Measurements from ENCODE around the gene CCDC86. TPM values are rescaled to one million over a fixed set of nuclear protein-coding genes. Genes with fewer than 3 reads are reported as not detected.
A peak's percentile ranks its signal among the peaks of the same experiment; 100 is the strongest.
"Not testable (repeated sequence)": the region's sequence is repeated elsewhere in the genome, so short reads cannot be mapped to it uniquely, and the experiment has no call there.

CCDC86 gene
- polyA plus RNA-seq, 6 donors from 2014 or later = 12.9 to 23.7 (median 14.7) TPM

DNA sequence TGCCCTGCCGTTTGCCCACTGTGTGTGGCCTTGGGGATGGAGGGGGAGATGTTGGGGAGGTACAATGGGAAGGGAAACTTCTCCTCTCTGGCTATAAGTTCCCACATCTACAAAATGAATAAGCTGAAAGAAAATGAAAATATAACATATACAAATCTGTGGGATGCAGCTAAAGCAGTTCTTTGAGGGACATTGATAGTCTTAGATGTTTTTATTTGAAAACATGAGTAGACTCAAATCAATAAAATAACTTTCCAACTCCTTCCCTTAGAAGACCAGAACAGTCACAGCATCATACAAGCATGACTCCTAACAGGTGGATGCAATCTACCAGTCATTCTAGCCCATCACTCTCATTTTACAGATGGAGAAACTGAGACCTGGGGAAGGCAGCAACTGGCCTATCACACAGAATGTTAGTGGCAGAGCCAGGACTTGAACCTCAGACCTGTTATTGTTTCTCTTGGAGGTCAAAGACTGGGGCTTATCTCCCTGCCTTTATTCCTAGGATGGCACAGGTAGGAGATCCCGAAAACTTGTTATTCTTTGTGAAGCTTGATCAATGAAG is 25.2 kb upstream of the CCDC86 start:
- Mint-ChIP-seq H3K36me3 (no peaks in the 10 kb centered on the region), H3K27ac (no peak overlapping the region), H3K4me1 (peaks cover 1 to 5% (median 4%) of the 10 kb centered on the region in 3 donors), H3K9me3 (peaks cover 0 to 20% (median 13%) of the 10 kb centered on the region in 7 donors), H3K4me3 (no peak overlapping the region), H3K27me3 (peaks cover 0 to 11% (median 4%) of the 10 kb centered on the region in 3 donors)
- DNase-seq (no peak), ATAC-seq (ENCODE audit: low read depth in 2 of 2) (no peak)

- Mint-ChIP-seq H3K4me3 (no peak overlapping the region), H3K9me3 (peaks cover 0 to 20% (median 13%) of the 10 kb centered on the region in 7 donors), H3K27ac (no peak overlapping the region), H3K27me3 (peaks cover 0 to 15% (median 4%) of the 10 kb centered on the region in 3 donors), H3K4me1 (peaks cover 8 to 10% (median 9%) of the 10 kb centered on the region in 3 donors), H3K36me3 (no peaks in the 10 kb centered on the region)
- ATAC-seq (ENCODE audit: low read depth in 2 of 2) (no peak), DNase-seq (no peak)
Measured at GRCh38 chr11:60818057-60818456, 23.9 kb upstream of the CCDC86 start.

GRCh38 chr11:60821827-60822599 is 19.9 kb upstream of the CCDC86 start:
- no peak for ATAC-seq (ENCODE audit: low read depth in 2 of 2)
- Mint-ChIP-seq H3K36me3 (no peaks in the 10 kb centered on the region), H3K9me3 (peaks cover 0 to 9% (median 6%) of the 10 kb centered on the region in 7 donors), H3K4me1 (peaks cover 4 to 10% (median 5%) of the 10 kb centered on the region in 3 donors), H3K4me3 (no peak overlapping the region), H3K27ac (peak overlapping the region in 1 of 6 donors; percentile 56), H3K27me3 (peaks cover 0 to 15% (median 4%) of the 10 kb centered on the region in 3 donors)
- no peak for DNase-seq

DNA sequence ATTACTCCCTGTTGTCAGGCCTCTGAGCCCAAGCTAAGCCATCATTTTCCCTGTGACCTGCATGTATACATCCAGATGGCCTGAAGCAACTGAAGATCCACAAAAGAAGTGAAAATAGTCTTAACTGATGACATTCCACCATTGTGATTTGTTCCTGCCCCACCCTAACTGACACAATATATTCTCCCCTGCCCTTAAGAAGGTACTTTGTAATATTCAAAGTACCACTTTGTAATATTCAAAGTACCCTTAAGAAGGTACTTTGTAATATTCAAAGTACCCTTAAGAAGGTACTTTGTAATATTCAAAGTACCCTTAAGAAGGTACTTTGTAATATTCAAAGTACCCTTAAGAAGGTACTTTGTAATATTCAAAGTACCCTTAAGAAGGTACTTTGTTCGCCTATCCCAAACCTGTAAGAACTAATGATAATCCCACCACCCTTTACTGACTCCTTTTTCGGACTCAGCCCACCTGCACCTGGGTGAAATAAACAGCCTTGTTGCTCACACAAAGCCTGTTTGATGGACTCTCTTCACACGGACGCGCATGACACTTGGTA is 18.1 kb upstream of the CCDC86 start:
- peak overlapping the region in 1 of 8 donors; percentile 13 for H3K4me3 Mint-ChIP-seq
- not testable (repeated sequence) for DNase-seq; ATAC-seq (ENCODE audit: low read depth in 2 of 2); H3K4me1 Mint-ChIP-seq; H3K27ac Mint-ChIP-seq; H3K36me3 Mint-ChIP-seq; H3K9me3 Mint-ChIP-seq
- H3K27me3 Mint-ChIP-seq = peaks cover 0 to 14% (median 4%) of the 10 kb centered on the region in 3 donors

- DNase-seq (no peak), ATAC-seq (ENCODE audit: low read depth in 2 of 2) (no peak)
- peaks cover 0 to 11% (median 0%) of the 10 kb centered on the region in 3 donors for H3K27me3 Mint-ChIP-seq
- no peaks in the 10 kb centered on the region for H3K36me3 Mint-ChIP-seq
- H3K4me1 Mint-ChIP-seq = peaks cover 4 to 10% (median 5%) of the 10 kb centered on the region in 3 donors
- no peak overlapping the region for H3K4me3 Mint-ChIP-seq
- no peak overlapping the region for H3K27ac Mint-ChIP-seq
- H3K9me3 Mint-ChIP-seq = no peaks in the 10 kb centered on the region
Measured at GRCh38 chr11:60825118-60825517, 16.8 kb upstream of the CCDC86 start.

DNA sequence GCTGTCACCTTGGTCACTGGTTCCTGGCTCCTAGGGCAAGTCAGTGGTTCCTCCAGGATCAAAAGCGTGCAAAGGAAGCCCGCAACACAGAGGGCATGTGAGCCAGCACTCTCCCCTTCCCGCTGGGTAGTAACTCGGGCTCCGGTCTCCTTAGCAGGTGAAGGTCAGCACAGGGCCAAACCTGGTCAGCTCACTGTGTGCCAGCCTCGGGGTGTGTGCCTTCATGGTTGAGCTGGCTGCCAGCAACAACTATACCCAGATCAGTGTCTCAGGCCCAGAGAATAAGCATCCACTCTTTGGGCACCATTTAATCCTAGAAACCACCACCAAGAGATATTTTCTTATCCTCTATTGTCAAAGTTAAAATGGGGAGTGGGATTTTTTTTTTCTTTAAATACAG is 16.1 kb upstream of the CCDC86 start:
- Mint-ChIP-seq H3K4me3 (no peak overlapping the region), H3K27me3 (peaks cover 0 to 11% (median 0%) of the 10 kb centered on the region in 3 donors), H3K27ac (no peak overlapping the region), H3K9me3 (no peaks in the 10 kb centered on the region), H3K4me1 (peaks cover 5 to 10% (median 6%) of the 10 kb centered on the region in 3 donors), H3K36me3 (no peaks in the 10 kb centered on the region)
- ATAC-seq (ENCODE audit: low read depth in 2 of 2) = no peak
- DNase-seq = no peak

DNA sequence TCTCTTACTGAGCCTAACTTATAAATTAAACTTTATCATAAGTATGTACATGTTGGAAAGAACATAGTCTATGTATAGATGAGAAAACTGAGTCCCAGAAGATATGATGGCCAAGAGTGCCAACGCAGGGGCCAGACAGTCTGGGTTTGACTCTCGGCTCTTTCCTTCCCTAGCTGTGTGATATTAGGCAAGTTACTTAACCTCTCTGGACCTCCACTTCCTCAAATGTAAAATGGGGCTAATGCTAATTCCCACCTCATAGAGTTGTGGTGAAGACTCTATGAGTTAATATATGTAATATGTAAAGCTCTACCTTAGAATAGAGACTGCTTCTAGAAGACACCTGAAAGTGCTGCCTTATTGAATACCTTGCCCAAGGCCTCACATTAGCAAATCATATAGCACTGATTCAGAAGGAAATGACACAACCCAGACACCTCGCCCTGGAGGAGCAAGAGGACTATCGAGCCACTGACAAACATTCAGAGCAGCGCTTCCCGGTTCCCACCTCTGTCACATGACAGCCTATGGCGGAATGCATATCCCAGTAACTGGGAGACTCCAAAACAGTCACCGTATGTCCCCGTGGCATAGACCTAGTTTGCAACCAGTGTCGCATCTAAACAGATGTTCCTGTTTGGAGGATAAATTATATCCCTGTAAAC is 11.3 kb upstream of the CCDC86 start:
- Mint-ChIP-seq H3K27ac (no peak overlapping the region), H3K4me1 (peaks cover 0 to 5% (median 3%) of the 10 kb centered on the region in 3 donors), H3K27me3 (peaks cover 0 to 15% (median 4%) of the 10 kb centered on the region in 3 donors), H3K36me3 (no peaks in the 10 kb centered on the region), H3K4me3 (peak overlapping the region in 3 of 8 donors; percentile 1 to 79 (median 23)), H3K9me3 (no peaks in the 10 kb centered on the region)
- ATAC-seq (ENCODE audit: low read depth in 2 of 2) (peak in 1 of 2 donors; percentile 43), DNase-seq (no peak)

GRCh38 chr11:60831143-60831500 is 10.8 kb upstream of the CCDC86 start:
- DNase-seq (peak; percentile 67), ATAC-seq (ENCODE audit: low read depth in 2 of 2) (peak; percentile 81 to 95)
- peaks cover 0 to 7% (median 5%) of the 10 kb centered on the region in 3 donors for H3K4me1 Mint-ChIP-seq
- H3K9me3 Mint-ChIP-seq = no peaks in the 10 kb centered on the region
- H3K4me3 Mint-ChIP-seq = peak overlapping the region in 3 of 8 donors; percentile 1 to 79 (median 23)
- H3K36me3 Mint-ChIP-seq = no peaks in the 10 kb centered on the region
- peaks cover 0 to 15% (median 4%) of the 10 kb centered on the region in 3 donors for H3K27me3 Mint-ChIP-seq
- no peak overlapping the region for H3K27ac Mint-ChIP-seq

GRCh38 chr11:60831501-60832079 is 10.3 kb upstream of the CCDC86 start:
- Mint-ChIP-seq H3K27ac (no peak overlapping the region), H3K36me3 (no peaks in the 10 kb centered on the region), H3K9me3 (no peaks in the 10 kb centered on the region), H3K4me1 (peaks cover 0 to 8% (median 5%) of the 10 kb centered on the region in 3 donors), H3K27me3 (peaks cover 0 to 15% (median 4%) of the 10 kb centered on the region in 3 donors), H3K4me3 (no peak overlapping the region)
- no peak for DNase-seq
- ATAC-seq (ENCODE audit: low read depth in 2 of 2) = no peak

GRCh38 chr11:60834742-60835533 is 7.0 kb upstream of the CCDC86 start:
- Mint-ChIP-seq H3K27ac (no peak overlapping the region), H3K4me1 (peaks cover 3 to 8% (median 5%) of the 10 kb centered on the region in 3 donors), H3K9me3 (no peaks in the 10 kb centered on the region), H3K4me3 (no peak overlapping the region), H3K27me3 (peaks cover 0 to 9% (median 4%) of the 10 kb centered on the region in 3 donors), H3K36me3 (no peaks in the 10 kb centered on the region)
- DNase-seq (no peak), ATAC-seq (ENCODE audit: low read depth in 2 of 2) (no peak)

GRCh38 chr11:60835534-60835846 is 6.4 kb upstream of the CCDC86 start:
- H3K4me1 Mint-ChIP-seq = peaks cover 3 to 8% (median 5%) of the 10 kb centered on the region in 3 donors
- peak overlapping the region in 1 of 6 donors; percentile 26 for H3K27ac Mint-ChIP-seq
- DNase-seq (no peak), ATAC-seq (ENCODE audit: low read depth in 2 of 2) (no peak)
- H3K36me3 Mint-ChIP-seq = no peaks in the 10 kb centered on the region
- peaks cover 0 to 9% (median 4%) of the 10 kb centered on the region in 3 donors for H3K27me3 Mint-ChIP-seq
- H3K9me3 Mint-ChIP-seq = no peaks in the 10 kb centered on the region
- no peak overlapping the region for H3K4me3 Mint-ChIP-seq

DNA sequence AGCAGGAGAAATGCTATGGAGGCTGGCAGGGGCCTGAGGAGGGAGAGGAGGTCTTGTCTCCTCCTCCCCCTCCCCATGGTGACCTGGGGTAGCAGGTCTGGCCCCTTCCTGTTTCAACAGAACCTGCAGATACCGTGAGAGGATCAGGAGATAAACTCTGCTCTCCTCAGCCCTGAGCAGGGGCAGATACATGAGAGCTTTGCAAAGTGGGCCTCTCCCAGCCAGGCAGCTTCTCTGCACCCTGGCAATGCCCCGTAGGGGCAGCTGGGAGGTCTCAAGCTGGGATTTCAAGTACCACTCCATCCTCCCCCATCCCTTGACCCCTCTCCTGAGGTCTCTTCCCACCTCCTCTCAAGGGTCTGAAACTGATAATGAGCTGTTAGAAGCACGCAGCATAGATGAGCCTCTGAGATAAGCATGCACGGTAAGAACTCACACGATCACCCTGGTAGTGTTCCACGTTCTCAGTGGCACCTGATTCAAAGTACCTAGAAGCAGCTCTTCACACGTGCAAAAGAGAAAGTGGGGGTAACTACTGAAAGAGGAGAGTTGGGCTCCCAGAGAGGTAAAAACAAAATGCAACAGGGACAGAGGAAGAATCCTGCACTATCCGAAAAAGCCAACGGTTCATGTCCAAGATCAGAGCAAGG is 4.9 kb upstream of the CCDC86 start:
- H3K27ac Mint-ChIP-seq = no peak overlapping the region
- no peaks in the 10 kb centered on the region for H3K9me3 Mint-ChIP-seq
- peak overlapping the region in 1 of 8 donors; percentile 13 for H3K4me3 Mint-ChIP-seq
- no peak for ATAC-seq (ENCODE audit: low read depth in 2 of 2)
- H3K4me1 Mint-ChIP-seq = peaks cover 12 to 21% (median 13%) of the 10 kb centered on the region in 3 donors
- no peak for DNase-seq
- peaks cover 0 to 9% (median 4%) of the 10 kb centered on the region in 3 donors for H3K27me3 Mint-ChIP-seq
- no peaks in the 10 kb centered on the region for H3K36me3 Mint-ChIP-seq
